ENCODE measurements around the gene PCDHGC5. TPM values are rescaled to one million over a fixed set of nuclear protein-coding genes. Genes with fewer than 3 reads are reported as not detected.

PCDHGC5 gene
- 0.26 and 0.77 TPM in 2 replicates for total RNA-seq

DNA sequence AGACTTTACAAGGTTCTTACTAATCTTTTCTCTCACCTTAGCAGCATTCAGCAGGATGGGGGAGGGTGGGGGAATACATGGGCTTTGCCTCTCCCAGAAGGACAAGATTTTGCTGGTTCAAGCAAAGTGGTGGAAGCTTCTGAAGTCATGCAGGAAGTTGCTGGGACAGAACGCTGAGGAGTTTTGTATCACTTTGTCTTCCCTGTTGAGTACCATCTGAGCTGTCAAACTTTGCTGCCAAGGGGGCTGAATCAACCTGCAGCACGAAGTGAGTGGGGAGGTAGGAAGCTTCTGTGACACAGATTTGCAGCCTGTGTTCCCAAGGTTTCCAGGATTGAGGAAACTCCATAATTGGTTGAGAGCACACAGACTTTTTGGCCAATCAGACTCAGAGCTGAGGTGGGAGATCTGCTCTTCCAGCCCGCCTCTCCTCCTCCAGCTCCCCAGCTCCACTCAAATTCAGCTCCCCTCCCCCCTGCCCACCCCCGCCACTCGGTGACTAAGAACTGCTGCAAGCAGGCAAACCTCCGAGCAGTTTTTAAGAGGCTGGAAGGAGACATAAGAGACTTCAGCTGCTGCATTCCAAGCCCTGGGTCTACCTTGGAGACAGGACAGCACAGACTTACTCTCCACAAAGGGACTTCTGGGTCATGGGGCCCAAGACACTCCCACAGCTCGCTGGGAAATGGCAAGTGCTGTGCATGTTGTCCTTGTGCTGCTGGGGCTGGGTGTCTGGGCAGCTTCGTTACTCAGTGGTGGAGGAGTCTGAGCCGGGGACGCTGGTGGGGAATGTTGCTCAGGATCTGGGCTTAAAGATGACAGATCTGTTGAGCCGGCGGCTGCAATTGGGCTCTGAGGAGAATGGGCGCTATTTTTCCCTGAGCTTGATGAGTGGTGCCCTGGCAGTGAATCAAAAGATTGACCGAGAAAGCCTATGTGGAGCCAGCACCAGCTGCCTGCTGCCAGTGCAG, at the start of gene PCDHGC5:
Gene PCDHGC5 (plus strand): TSS at position 491 of the 971 bp plus-strand sequence. CDS start 160 bp downstream, at position 651.
- DNase-seq (ENCODE audit: low read depth) (peak; percentile 93), FAIRE-seq (peak; percentile 95)
- Histone ChIP-seq H3K27me3 (ENCODE audit: control insufficient read depth, insufficient read depth, low read length) (peaks cover 6% of the 10 kb centered on the region), H3K4me3 (ENCODE audit: low read depth, low read length) (no peak within 1 kb of the TSS), H3K36me3 (ENCODE audit: control insufficient read depth, insufficient read depth, low read length) (peaks cover 5% of the 10 kb centered on the region)
- TF ChIP-seq, protein P1, sequence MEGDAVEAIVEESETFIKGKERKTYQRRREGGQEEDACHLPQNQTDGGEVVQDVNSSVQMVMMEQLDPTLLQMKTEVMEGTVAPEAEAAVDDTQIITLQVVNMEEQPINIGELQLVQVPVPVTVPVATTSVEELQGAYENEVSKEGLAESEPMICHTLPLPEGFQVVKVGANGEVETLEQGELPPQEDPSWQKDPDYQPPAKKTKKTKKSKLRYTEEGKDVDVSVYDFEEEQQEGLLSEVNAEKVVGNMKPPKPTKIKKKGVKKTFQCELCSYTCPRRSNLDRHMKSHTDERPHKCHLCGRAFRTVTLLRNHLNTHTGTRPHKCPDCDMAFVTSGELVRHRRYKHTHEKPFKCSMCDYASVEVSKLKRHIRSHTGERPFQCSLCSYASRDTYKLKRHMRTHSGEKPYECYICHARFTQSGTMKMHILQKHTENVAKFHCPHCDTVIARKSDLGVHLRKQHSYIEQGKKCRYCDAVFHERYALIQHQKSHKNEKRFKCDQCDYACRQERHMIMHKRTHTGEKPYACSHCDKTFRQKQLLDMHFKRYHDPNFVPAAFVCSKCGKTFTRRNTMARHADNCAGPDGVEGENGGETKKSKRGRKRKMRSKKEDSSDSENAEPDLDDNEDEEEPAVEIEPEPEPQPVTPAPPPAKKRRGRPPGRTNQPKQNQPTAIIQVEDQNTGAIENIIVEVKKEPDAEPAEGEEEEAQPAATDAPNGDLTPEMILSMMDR (IDR thresholded peaks at IDR 0.05; ENCODE audit: insufficient read depth, low read length, severe bottlenecking), result no peak

DNA sequence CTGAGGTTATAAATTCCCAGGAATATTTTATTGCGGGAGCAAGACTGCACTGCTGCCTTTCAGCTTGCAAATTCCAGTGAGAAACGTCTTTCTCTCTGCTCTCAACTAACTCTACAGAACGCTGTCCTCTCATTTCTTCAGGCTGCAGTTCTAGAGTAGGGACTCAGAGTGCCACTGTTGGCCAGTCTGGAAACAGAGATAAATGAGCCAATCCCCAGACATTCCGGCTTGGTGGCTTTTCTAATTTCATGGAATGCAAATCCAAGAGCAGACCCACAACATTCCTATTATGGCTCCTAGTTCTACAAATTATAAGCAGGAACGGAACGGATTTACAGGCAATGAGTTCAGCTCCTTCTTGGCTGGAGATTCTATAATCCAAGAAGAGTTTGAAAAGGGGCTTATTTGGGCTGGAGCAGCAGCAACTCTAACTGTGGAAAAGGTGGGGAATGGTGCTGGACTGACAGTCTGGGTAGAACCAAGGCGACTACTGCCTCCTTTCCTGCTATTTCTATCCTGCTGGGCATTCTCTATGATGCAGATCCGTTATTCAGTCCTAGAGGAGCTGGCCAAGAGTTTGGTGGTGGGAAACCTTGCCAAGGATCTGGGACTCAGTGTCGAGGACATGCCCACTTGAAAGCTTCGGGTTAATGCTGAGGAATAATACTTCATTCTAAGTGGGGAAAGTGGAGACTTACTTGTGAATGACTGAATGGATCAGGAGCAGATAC, 49.3 kb upstream of the PCDHGC5 start:
- no peak for FAIRE-seq
- TF ChIP-seq, protein P1 (IDR thresholded peaks at IDR 0.05; ENCODE audit: insufficient read depth, low read length, severe bottlenecking), result no peak
- DNase-seq (ENCODE audit: low read depth), result no peak
- H3K4me3 ChIP-seq (ENCODE audit: low read depth, low read length), result no peak overlapping the region
- no peaks in the 10 kb centered on the region for H3K27me3 ChIP-seq (ENCODE audit: control insufficient read depth, insufficient read depth, low read length)
- no peaks in the 10 kb centered on the region for H3K36me3 ChIP-seq (ENCODE audit: control insufficient read depth, insufficient read depth, low read length)

DNA sequence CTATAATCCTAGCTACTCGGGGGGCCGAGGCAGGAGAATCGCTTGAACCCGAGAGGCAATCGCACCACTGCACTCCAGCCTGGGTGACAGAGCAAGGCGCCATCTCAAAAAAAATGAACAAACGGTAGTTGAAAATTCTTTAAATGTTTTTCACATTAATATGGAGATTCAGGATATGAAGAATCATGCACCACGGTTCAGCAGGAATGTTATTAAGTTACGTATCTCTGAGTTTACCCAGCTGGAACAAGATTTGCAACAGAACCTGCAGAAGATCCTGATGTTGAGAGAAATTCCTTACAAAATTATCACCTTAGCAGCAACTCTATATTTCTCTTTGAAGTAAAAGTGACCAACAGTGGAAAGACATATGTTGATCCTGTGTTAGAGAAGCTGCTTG, 48.5 kb upstream of the PCDHGC5 start:
- no peak for FAIRE-seq
- no peak for DNase-seq (ENCODE audit: low read depth)
- Histone ChIP-seq H3K27me3 (ENCODE audit: control insufficient read depth, insufficient read depth, low read length) (no peaks in the 10 kb centered on the region), H3K36me3 (ENCODE audit: control insufficient read depth, insufficient read depth, low read length) (no peaks in the 10 kb centered on the region), H3K4me3 (ENCODE audit: low read depth, low read length) (no peak overlapping the region)
- TF ChIP-seq, protein P1 (IDR thresholded peaks at IDR 0.05; ENCODE audit: insufficient read depth, low read length, severe bottlenecking), result no peak

DNA sequence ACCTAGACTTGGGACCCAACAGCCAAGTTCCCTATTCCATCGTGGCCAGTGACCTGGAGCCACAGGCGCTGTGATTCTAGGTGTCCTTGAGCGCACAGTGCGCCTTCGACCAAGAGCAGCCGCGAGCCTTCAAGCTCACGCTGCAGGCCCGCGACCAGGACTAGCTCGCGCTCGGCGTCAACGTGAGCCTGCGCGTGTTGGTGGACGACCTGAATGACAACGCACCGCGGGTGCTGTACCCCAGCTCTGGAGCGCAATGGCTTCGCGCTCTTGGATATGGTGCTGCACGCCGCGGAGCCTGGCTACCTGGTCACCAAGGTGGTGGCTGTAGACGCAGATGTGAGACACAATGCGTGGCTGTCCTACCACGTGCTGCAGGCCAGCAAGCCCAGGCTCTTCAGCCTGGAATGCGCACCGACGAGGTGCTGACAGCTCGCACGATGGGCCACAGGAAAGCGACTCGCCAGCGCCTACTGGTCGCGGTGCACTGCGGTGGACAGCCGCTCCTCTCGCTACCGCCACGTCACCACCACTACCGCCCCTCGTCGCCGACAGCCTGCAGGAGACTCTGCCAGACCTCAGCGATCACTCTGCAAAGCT, 47.2 kb upstream of the PCDHGC5 start:
- H3K36me3 ChIP-seq (ENCODE audit: control insufficient read depth, insufficient read depth, low read length), result no peaks in the 10 kb centered on the region
- H3K27me3 ChIP-seq (ENCODE audit: control insufficient read depth, insufficient read depth, low read length), result no peaks in the 10 kb centered on the region
- DNase-seq (ENCODE audit: low read depth) (no peak), FAIRE-seq (no peak)
- TF ChIP-seq, protein P1 (IDR thresholded peaks at IDR 0.05; ENCODE audit: insufficient read depth, low read length, severe bottlenecking), result no peak
- H3K4me3 ChIP-seq (ENCODE audit: low read depth, low read length), result no peak overlapping the region

DNA sequence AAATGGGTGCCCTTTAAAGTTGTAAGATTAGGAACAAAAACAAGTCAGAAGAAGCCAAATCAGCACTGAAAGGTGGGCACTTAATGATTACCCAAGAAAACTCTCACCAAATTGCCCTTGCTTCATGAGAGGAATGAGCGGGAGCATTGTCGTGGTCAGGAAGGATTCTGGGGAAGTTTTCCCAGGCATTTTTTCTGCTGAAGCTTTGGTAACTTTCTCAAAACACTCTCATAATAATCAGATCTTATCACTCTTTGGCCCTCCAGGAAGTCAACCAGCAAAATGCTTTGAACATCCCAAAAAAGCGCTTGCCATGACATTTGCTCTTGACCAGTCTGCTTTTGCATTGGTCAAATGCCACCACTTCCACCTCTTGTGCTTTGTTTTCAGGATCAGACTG, 23.5 kb upstream of the PCDHGC5 start:
- TF ChIP-seq, protein P1 (IDR thresholded peaks at IDR 0.05; ENCODE audit: insufficient read depth, low read length, severe bottlenecking), result no peak
- FAIRE-seq (no peak), DNase-seq (ENCODE audit: low read depth) (no peak)
- no peaks in the 10 kb centered on the region for H3K27me3 ChIP-seq (ENCODE audit: control insufficient read depth, insufficient read depth, low read length)
- no peaks in the 10 kb centered on the region for H3K36me3 ChIP-seq (ENCODE audit: control insufficient read depth, insufficient read depth, low read length)
- no peak overlapping the region for H3K4me3 ChIP-seq (ENCODE audit: low read depth, low read length)
